ENCODE measurements around the gene ZC2HC1C.

The ZC2HC1C gene

GRCh38 chr14:75081660-75082229 is 12.3 kb downstream of the ZC2HC1C start:
- H3K9ac ChIP-seq (ENCODE audit: low read length), result no peak overlapping the region
- H3K9me3 ChIP-seq (ENCODE audit: control insufficient read depth, low read length), result no peaks in the 10 kb centered on the region
- H3K4me1 ChIP-seq (ENCODE audit: control insufficient read depth, insufficient read depth, low read length), result no peaks in the 10 kb centered on the region
- H3K36me3 ChIP-seq (ENCODE audit: control insufficient read depth, insufficient read depth, low read length), result peaks cover 6% of the 10 kb centered on the region
- no peaks in the 10 kb centered on the region for H3K27me3 ChIP-seq (ENCODE audit: control insufficient read depth, insufficient read depth, low read length)
- no peak overlapping the region for H3K4me3 ChIP-seq (ENCODE audit: low read length)

- Histone ChIP-seq H3K36me3 (ENCODE audit: control insufficient read depth, insufficient read depth, low read length) (peaks cover 6% of the 10 kb centered on the region), H3K9ac (ENCODE audit: low read length) (no peak overlapping the region), H3K4me1 (ENCODE audit: control insufficient read depth, insufficient read depth, low read length) (no peaks in the 10 kb centered on the region)
Observed at GRCh38 chr14:75083271-75083670, 13.8 kb downstream of the ZC2HC1C start.

GRCh38 chr14:75084513-75084912 is 15.1 kb downstream of the ZC2HC1C start:
- H3K4me3 ChIP-seq (ENCODE audit: low read length), result no peak overlapping the region
- peaks cover 6% of the 10 kb centered on the region for H3K36me3 ChIP-seq (ENCODE audit: control insufficient read depth, insufficient read depth, low read length)

More at GRCh38 chr14:75083271-75083670, 13.8 kb downstream of the ZC2HC1C start:
- no peaks in the 10 kb centered on the region for H3K27me3 ChIP-seq (ENCODE audit: control insufficient read depth, insufficient read depth, low read length)
- no peak overlapping the region for H3K4me3 ChIP-seq (ENCODE audit: low read length)
- H3K9me3 ChIP-seq (ENCODE audit: control insufficient read depth, low read length), result no peaks in the 10 kb centered on the region

DNA sequence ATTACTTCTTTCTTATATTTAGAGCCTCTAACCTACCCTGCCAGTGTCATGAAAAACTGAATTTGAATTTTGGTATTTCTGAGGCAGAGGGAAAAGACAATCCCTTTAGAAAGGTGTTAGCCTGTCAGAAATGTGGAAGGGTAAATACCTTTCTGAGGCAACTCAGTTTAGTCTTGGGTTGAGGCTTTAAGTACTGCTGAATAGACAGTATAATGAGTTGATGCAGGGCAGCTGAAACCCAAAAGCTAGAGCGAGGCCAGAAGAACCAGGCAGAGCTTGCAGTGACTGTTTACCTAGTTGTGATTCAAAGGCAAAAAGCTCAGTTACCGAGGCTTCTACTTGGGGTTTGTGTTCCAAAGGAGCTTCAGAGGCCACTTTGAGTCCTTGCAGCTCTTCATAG is 18.7 kb downstream of the ZC2HC1C start:
- no peak overlapping the region for H3K4me3 ChIP-seq (ENCODE audit: low read length)
- peaks cover 3% of the 10 kb centered on the region for H3K36me3 ChIP-seq (ENCODE audit: control insufficient read depth, insufficient read depth, low read length)
- no peaks in the 10 kb centered on the region for H3K27me3 ChIP-seq (ENCODE audit: control insufficient read depth, insufficient read depth, low read length)
- no peak overlapping the region for H3K9ac ChIP-seq (ENCODE audit: low read length)
- no peaks in the 10 kb centered on the region for H3K4me1 ChIP-seq (ENCODE audit: control insufficient read depth, insufficient read depth, low read length)
- no peaks in the 10 kb centered on the region for H3K9me3 ChIP-seq (ENCODE audit: control insufficient read depth, low read length)

More at GRCh38 chr14:75084513-75084912, 15.1 kb downstream of the ZC2HC1C start:
- H3K27me3 ChIP-seq (ENCODE audit: control insufficient read depth, insufficient read depth, low read length), result no peaks in the 10 kb centered on the region
- H3K4me1 ChIP-seq (ENCODE audit: control insufficient read depth, insufficient read depth, low read length), result no peaks in the 10 kb centered on the region
- no peak overlapping the region for H3K9ac ChIP-seq (ENCODE audit: low read length)
- no peaks in the 10 kb centered on the region for H3K9me3 ChIP-seq (ENCODE audit: control insufficient read depth, low read length)

- Histone ChIP-seq H3K9ac (ENCODE audit: low read length) (no peak overlapping the region), H3K36me3 (ENCODE audit: control insufficient read depth, insufficient read depth, low read length) (no peaks in the 10 kb centered on the region)
Observed at GRCh38 chr14:75088566-75089373, 19.3 kb downstream of the ZC2HC1C start.

DNA sequence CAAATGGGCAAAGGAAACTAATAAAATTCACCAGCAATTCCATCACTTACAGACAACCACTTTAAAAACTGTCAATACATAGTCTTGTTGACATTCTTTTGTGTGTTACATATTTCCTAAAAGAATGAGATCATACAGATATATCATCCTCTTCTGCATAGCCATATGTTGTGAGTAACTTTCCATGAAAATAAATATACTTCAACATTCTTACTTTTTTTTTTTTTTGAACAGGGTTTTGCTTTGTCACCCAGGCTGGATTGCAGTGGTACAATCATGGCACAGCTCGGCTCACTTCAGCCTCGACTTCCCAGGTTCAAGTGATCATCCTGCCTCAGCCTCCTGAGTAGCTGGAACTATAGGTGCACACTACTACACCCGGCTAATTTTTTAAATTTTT is 20.9 kb downstream of the ZC2HC1C start:
- Histone ChIP-seq H3K4me3 (ENCODE audit: low read length) (no peak overlapping the region), H3K4me1 (ENCODE audit: control insufficient read depth, insufficient read depth, low read length) (no peaks in the 10 kb centered on the region), H3K36me3 (ENCODE audit: control insufficient read depth, insufficient read depth, low read length) (peaks cover 6% of the 10 kb centered on the region), H3K27me3 (ENCODE audit: control insufficient read depth, insufficient read depth, low read length) (no peaks in the 10 kb centered on the region), H3K9ac (ENCODE audit: low read length) (no peak overlapping the region), H3K9me3 (ENCODE audit: control insufficient read depth, low read length) (no peaks in the 10 kb centered on the region)

More at GRCh38 chr14:75088566-75089373, 19.3 kb downstream of the ZC2HC1C start:
- Histone ChIP-seq H3K4me1 (ENCODE audit: control insufficient read depth, insufficient read depth, low read length) (no peaks in the 10 kb centered on the region), H3K4me3 (ENCODE audit: low read length) (no peak overlapping the region), H3K27me3 (ENCODE audit: control insufficient read depth, insufficient read depth, low read length) (no peaks in the 10 kb centered on the region), H3K9me3 (ENCODE audit: control insufficient read depth, low read length) (no peaks in the 10 kb centered on the region)

- H3K4me1 ChIP-seq (ENCODE audit: control insufficient read depth, insufficient read depth, low read length), result no peaks in the 10 kb centered on the region
- no peak overlapping the region for H3K4me3 ChIP-seq (ENCODE audit: low read length)
- H3K9ac ChIP-seq (ENCODE audit: low read length), result no peak overlapping the region
- H3K36me3 ChIP-seq (ENCODE audit: control insufficient read depth, insufficient read depth, low read length), result peaks cover 11% of the 10 kb centered on the region
- no peaks in the 10 kb centered on the region for H3K27me3 ChIP-seq (ENCODE audit: control insufficient read depth, insufficient read depth, low read length)
- H3K9me3 ChIP-seq (ENCODE audit: control insufficient read depth, low read length), result no peaks in the 10 kb centered on the region
Observed at GRCh38 chr14:75091251-75091650, 21.8 kb downstream of the ZC2HC1C start.

DNA sequence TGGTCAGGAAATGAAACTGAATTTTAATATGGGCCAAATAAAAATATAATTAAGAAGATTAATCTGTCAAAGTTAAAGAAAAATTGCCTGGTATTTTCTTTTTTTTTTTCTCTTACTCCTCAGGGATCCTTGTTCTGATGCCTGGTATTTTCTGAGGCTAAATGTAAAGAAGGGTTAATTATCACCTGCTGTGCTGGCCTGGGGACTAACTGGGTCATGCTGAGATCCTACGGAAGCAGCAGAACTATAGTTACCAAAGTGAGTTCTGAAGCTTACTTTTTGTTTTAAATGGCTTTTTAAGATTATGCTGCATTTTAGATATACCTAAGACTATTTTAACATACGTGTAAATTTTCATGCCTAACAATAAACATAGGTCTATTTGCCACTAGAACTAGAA is 23.3 kb downstream of the ZC2HC1C start:
- Histone ChIP-seq H3K9me3 (ENCODE audit: control insufficient read depth, low read length) (no peaks in the 10 kb centered on the region), H3K27me3 (ENCODE audit: control insufficient read depth, insufficient read depth, low read length) (no peaks in the 10 kb centered on the region), H3K4me3 (ENCODE audit: low read length) (no peak overlapping the region), H3K9ac (ENCODE audit: low read length) (no peak overlapping the region), H3K36me3 (ENCODE audit: control insufficient read depth, insufficient read depth, low read length) (peaks cover 14% of the 10 kb centered on the region), H3K4me1 (ENCODE audit: control insufficient read depth, insufficient read depth, low read length) (no peaks in the 10 kb centered on the region)

GRCh38 chr14:75094896-75095295 is 25.5 kb downstream of the ZC2HC1C start:
- H3K9ac ChIP-seq (ENCODE audit: low read length), result no peak overlapping the region
- no peaks in the 10 kb centered on the region for H3K27me3 ChIP-seq (ENCODE audit: control insufficient read depth, insufficient read depth, low read length)
- no peaks in the 10 kb centered on the region for H3K4me1 ChIP-seq (ENCODE audit: control insufficient read depth, insufficient read depth, low read length)
- no peaks in the 10 kb centered on the region for H3K9me3 ChIP-seq (ENCODE audit: control insufficient read depth, low read length)
- H3K36me3 ChIP-seq (ENCODE audit: control insufficient read depth, insufficient read depth, low read length), result peaks cover 14% of the 10 kb centered on the region
- H3K4me3 ChIP-seq (ENCODE audit: low read length), result no peak overlapping the region

- no peaks in the 10 kb centered on the region for H3K27me3 ChIP-seq (ENCODE audit: control insufficient read depth, insufficient read depth, low read length)
- peaks cover 14% of the 10 kb centered on the region for H3K36me3 ChIP-seq (ENCODE audit: control insufficient read depth, insufficient read depth, low read length)
- no peak overlapping the region for H3K4me3 ChIP-seq (ENCODE audit: low read length)
- H3K9me3 ChIP-seq (ENCODE audit: control insufficient read depth, low read length), result no peaks in the 10 kb centered on the region
- no peak overlapping the region for H3K9ac ChIP-seq (ENCODE audit: low read length)
- no peaks in the 10 kb centered on the region for H3K4me1 ChIP-seq (ENCODE audit: control insufficient read depth, insufficient read depth, low read length)
Observed at GRCh38 chr14:75095690-75096089, 26.2 kb downstream of the ZC2HC1C start.

- Histone ChIP-seq H3K9ac (ENCODE audit: low read length) (no peak overlapping the region), H3K27me3 (ENCODE audit: control insufficient read depth, insufficient read depth, low read length) (no peaks in the 10 kb centered on the region), H3K4me3 (ENCODE audit: low read length) (no peak overlapping the region), H3K4me1 (ENCODE audit: control insufficient read depth, insufficient read depth, low read length) (no peaks in the 10 kb centered on the region), H3K9me3 (ENCODE audit: control insufficient read depth, low read length) (no peaks in the 10 kb centered on the region), H3K36me3 (ENCODE audit: control insufficient read depth, insufficient read depth, low read length) (peaks cover 14% of the 10 kb centered on the region)
Observed at GRCh38 chr14:75096959-75097358, 27.5 kb downstream of the ZC2HC1C start.

DNA sequence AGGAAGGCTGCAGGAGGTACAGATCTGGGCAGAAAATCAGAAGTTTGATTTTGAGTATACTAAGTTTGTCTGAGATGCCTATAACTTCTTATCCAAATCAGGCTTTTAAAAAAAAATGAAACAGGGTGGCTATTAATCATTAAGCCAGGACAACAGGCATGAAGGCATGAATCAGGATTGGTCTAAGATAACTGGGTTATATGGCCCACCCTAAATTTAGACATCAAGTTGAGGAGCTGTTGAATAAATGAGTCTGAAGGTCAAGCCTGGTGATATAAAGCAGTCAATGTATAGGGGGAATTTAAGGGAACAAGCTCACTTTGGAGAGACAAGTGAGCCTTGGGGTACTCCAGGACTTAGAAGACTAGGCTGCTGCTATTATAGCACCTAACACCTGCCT is 28.8 kb downstream of the ZC2HC1C start:
- peaks cover 14% of the 10 kb centered on the region for H3K36me3 ChIP-seq (ENCODE audit: control insufficient read depth, insufficient read depth, low read length)
- no peaks in the 10 kb centered on the region for H3K9me3 ChIP-seq (ENCODE audit: control insufficient read depth, low read length)
- no peak overlapping the region for H3K9ac ChIP-seq (ENCODE audit: low read length)
- H3K4me1 ChIP-seq (ENCODE audit: control insufficient read depth, insufficient read depth, low read length), result no peaks in the 10 kb centered on the region
- no peak overlapping the region for H3K4me3 ChIP-seq (ENCODE audit: low read length)
- no peaks in the 10 kb centered on the region for H3K27me3 ChIP-seq (ENCODE audit: control insufficient read depth, insufficient read depth, low read length)
